ENCODE data around the gene DOCK8.

DOCK8 gene

GRCh38 chr9:281741-282645, 67.3 kb downstream of the DOCK8 start:
- TF ChIP-seq, protein P1, sequence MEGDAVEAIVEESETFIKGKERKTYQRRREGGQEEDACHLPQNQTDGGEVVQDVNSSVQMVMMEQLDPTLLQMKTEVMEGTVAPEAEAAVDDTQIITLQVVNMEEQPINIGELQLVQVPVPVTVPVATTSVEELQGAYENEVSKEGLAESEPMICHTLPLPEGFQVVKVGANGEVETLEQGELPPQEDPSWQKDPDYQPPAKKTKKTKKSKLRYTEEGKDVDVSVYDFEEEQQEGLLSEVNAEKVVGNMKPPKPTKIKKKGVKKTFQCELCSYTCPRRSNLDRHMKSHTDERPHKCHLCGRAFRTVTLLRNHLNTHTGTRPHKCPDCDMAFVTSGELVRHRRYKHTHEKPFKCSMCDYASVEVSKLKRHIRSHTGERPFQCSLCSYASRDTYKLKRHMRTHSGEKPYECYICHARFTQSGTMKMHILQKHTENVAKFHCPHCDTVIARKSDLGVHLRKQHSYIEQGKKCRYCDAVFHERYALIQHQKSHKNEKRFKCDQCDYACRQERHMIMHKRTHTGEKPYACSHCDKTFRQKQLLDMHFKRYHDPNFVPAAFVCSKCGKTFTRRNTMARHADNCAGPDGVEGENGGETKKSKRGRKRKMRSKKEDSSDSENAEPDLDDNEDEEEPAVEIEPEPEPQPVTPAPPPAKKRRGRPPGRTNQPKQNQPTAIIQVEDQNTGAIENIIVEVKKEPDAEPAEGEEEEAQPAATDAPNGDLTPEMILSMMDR (IDR thresholded peaks at IDR 0.05; ENCODE audit: control insufficient read depth, insufficient read depth, low read depth, low read length, missing control alignments) = no peak
- no peak overlapping the region for H3K4me3 ChIP-seq (ENCODE audit: control insufficient read depth, low read depth, low read length)

GRCh38 chr9:286071-286740, 71.5 kb downstream of the DOCK8 start:
- H3K4me3 ChIP-seq (ENCODE audit: control insufficient read depth, low read depth, low read length) = no peak overlapping the region
- TF ChIP-seq, protein P1 (IDR thresholded peaks at IDR 0.05; ENCODE audit: control insufficient read depth, insufficient read depth, low read depth, low read length, missing control alignments) = no peak
- no peak for DNase-seq (ENCODE audit: low read depth)

More at GRCh38 chr9:281741-282645, 67.3 kb downstream of the DOCK8 start:
- DNase-seq (ENCODE audit: low read depth) = no peak

GRCh38 chr9:289121-289520, 74.5 kb downstream of the DOCK8 start:
- TF ChIP-seq, protein P1 (IDR thresholded peaks at IDR 0.05; ENCODE audit: control insufficient read depth, insufficient read depth, low read depth, low read length, missing control alignments) = no peak
- H3K4me3 ChIP-seq (ENCODE audit: control insufficient read depth, low read depth, low read length) = no peak overlapping the region
- DNase-seq (ENCODE audit: low read depth) = no peak

DNA sequence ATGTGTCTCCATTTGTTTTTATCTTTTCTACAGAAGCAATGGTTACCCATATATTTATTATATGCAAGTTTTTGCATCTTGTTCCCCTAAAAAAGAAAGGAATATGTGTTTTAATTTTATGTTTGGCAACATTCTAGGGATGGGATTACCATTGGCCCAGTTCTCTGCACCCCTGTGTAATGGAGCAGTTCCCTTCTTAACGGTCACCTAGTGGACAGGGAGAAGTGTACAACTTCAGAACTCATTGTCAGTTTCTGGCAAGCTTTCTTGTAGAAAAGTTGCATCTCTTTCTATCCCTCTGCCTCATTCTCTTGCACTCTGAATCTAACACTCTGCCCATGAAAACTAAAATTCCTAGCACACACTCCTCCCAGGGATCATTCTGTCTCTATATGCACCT, 78.2 kb downstream of the DOCK8 start:
- TF ChIP-seq, protein P1 (IDR thresholded peaks at IDR 0.05; ENCODE audit: control insufficient read depth, insufficient read depth, low read depth, low read length, missing control alignments) = no peak
- DNase-seq (ENCODE audit: low read depth) = no peak
- no peak overlapping the region for H3K4me3 ChIP-seq (ENCODE audit: control insufficient read depth, low read depth, low read length)

- TF ChIP-seq, protein P1 (IDR thresholded peaks at IDR 0.05; ENCODE audit: control insufficient read depth, insufficient read depth, low read depth, low read length, missing control alignments) = no peak
- no peak overlapping the region for H3K4me3 ChIP-seq (ENCODE audit: control insufficient read depth, low read depth, low read length)
- no peak for DNase-seq (ENCODE audit: low read depth)
Observed at GRCh38 chr9:295576-295975, 80.9 kb downstream of the DOCK8 start.

GRCh38 chr9:296411-296810, 81.7 kb downstream of the DOCK8 start:
- TF ChIP-seq, protein P1 (IDR thresholded peaks at IDR 0.05; ENCODE audit: control insufficient read depth, insufficient read depth, low read depth, low read length, missing control alignments) = no peak
- DNase-seq (ENCODE audit: low read depth) = no peak
- H3K4me3 ChIP-seq (ENCODE audit: control insufficient read depth, low read depth, low read length) = no peak overlapping the region
